Ureter (tissue), 1 donor: Measurements from ENCODE around the gene IFI35. TPM values are rescaled to one million over a fixed set of nuclear protein-coding genes. Genes with fewer than 3 reads are reported as not detected.
"Not testable (repeated sequence)": the region's sequence is repeated elsewhere in the genome, so short reads cannot be mapped to it uniquely, and the experiment has no call there.

ENCODE experiments used
- DNase-seq: peaks from one replicate; pipeline ENCODE4 v3.0.0-alpha.2; 2020; ENCODE audit warnings: low spot score
- total RNA-seq: library from RNA; stranded (reverse); gene quantifications from one replicate; pipeline ENCODE4 v1.2.4, GENCODE V29; 2023
- donor health status: DM: yes; HTN: yes; CAD: no.

IFI35 gene
- total RNA-seq, 1 donor from 2014 or later: 30.5 TPM

DNA sequence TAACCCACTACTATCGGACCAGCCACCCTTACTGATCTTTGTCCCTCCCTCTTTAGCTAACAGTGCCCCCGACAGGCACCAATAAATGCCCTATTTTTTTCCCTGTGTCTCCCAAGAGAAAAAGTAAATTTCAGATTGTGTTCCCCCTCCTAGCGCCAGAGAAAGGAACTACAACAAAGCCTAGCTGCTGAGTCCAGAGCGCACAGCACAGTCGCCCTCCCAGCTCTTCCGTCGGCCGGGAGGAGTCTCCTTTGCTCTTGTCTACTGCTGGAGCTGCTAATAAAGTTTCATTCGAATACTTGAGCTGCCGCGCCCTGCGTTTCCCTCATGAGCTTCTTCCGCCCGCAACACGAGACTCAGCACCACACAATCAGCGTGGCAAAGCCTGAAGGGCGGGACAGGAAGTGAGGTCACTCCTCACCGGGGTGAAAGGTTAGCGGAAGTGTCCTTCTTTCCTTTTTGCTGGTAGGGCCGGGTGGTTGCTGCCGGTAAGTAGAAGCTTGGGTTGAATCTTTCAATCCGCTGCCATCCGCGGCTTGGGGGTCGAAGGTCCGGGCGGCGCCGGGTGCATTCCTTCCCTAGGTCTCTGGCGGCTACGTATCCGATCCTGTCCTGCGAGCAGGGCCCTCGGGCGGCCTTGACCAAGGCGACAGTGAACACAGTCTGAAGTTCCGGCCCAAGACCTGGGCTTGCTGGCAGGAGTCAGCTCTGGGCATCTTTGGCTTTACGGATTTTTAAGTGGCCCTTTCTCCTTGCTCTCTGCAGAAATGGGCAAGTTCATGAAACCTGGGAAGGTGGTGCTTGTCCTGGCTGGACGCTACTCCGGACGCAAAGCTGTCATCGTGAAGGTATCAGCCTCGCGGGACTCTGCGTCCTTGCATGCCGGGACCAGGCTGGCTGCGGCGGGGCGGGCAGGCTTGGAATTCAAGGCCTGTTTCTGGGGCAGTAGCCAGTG, 8.3 kb upstream of the IFI35 start, which contains the start of gene RPL27:
Gene RPL27, plus strand, starts transcription at position 436 of the 955 bp plus-strand sequence. Its CDS starts 332 bp downstream, at position 768.
- peak; percentile 98 for DNase-seq

DNA sequence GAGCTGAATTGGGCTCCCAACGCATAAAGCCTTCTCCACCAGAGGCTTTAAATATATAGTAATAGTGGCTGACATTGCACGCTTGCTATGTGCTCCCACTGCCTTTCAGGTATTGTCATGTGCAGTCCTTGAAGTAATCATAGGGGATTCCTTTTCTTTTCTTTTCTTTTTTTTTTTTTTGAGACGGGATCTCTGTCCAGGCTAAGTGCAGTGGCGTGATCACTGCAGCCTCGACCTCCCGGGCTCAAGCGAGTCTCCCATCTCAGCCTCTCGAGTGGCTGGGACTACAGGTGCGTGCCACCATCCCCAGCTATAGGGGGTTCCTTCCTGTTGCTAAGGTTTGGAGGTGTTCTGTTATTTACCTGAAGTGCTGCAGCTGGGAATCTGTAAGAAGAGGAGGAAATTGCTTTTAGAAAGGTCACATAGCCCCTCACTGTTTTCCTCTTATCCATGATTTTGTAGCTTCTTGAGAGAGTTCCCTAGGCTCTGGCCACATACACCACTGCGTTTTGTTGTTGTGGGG, 7.5 kb upstream of the IFI35 start:
- DNase-seq: no peak

DNA sequence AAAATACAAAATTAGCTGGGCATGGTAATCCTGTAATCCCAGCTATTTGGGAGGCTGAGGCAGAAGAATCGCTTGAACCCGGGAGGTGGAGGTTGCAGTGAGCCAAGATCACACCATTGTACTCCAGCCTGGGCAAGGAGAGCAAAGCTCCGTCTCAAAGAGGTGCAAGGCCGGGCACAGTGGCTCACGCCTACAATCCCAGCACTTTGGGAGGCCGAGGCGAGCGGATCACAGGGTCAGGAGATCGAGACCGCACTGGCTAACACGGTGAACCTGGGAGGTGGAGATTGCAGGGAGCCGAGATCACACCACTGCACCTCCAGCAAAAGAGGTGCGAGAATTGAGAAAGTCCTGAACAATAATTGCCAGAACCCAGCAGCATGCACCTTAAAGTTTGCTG, 5.7 kb upstream of the IFI35 start:
- not testable (repeated sequence) for DNase-seq

DNA sequence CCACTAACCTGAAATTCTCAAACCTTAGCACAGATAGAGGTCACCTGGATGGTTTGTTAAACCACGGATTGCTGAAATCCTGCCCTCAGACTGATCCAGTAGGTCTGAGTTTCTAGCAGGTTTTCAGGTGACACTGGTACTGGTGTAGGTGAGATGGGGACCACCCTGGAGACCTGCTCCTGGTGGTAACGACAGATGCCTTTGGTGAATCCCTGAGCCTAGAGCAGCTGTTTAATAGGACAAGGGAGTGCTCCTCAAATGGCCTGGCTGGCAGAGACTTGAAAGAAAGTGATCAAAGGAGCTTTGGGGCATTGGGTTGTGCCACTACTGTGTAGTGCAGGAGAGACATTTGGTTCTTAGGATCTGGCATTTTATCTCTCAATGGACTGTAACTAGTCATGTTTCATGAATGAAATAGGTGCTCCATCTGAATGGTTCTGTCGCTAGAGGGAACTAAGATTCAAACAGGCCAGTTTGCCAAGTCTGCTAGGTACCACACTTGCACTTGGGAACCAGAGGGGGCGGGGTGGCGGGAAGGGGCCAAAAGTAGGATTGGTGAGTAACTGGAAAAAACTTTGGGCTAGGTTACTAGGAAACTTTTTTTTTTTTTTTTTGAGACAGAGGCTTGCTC, 2.9 kb upstream of the IFI35 start:
- DNase-seq: no peak

DNA sequence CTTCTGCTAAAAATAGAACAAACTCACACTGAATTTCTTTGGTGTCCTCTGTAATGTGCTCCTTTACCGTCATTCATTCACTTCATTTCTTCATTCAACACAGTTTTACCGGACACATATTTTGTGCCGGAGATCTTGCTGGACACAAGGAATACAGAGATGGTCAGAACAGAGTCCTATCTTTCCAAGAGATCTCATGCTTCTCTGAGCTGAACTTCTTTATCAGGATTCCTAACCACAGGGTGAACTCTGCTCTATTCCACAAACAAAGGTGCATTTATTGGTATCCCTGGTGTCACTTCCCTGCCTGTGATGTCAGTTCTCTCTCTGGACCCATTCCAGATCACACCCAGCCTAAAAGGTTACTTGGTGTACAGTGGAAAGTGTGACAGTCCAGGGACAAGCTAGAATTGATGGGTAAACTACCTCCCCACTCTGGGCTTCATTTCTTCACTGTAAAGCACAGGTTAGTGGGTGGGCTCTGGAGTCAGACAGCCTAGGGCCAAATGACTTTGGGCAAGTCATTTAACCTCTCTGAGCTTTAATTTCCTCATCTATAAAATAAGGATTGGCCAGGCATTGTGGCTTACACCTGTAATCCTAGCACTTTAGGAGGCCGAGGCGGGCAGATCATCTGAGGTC, 4.2 kb downstream of the IFI35 start:
- no peak for DNase-seq

DNA sequence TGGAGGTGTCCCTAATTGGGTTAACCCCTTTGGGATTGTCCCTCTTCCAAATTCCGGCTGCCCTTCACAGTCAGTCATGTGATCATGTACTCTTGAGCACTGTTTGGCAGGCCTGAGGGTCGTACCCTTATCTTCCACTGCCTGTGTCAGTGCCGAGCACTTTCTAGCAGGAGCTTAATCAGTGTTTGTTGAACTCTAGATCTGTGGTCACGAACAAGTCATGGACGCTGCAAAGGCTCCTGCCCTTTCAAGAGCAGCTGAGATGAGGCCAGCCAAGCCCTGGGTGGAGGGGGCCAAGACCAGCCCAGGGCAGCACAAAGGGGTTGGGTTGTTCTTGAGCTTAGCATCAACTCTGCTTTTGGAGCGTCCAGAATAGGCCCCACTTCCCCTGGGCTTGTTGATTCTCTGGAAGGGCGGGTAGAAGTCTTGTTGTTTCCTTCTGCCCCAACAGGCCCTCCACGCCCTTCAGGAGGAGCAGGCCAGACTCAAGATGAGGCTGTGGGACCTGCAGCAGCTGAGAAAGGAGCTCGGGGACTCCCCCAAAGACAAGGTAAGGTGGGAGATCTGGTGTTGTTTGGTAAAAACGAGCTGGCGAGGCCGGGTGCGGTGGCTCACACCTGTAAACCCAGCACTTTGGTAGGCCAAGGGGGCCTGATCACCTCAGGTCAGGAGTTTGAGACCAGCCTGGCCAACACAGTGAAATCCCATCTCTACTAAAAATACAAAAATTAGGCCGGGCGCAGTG, 5.3 kb downstream of the IFI35 start:
- DNase-seq: no peak

DNA sequence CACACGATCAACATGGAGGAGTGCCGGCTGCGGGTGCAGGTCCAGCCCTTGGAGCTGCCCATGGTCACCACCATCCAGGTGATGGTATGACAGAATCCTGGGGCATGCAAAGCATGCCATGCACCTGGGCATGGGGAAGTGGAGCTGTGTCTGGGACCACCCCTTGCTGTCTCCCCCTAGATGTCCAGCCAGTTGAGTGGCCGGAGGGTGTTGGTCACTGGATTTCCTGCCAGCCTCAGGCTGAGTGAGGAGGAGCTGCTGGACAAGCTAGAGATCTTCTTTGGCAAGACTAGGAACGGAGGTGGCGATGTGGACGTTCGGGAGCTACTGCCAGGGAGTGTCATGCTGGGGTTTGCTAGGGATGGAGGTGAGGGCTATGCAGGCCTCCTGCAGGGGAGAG, 6.7 kb downstream of the IFI35 start:
- DNase-seq: no peak

DNA sequence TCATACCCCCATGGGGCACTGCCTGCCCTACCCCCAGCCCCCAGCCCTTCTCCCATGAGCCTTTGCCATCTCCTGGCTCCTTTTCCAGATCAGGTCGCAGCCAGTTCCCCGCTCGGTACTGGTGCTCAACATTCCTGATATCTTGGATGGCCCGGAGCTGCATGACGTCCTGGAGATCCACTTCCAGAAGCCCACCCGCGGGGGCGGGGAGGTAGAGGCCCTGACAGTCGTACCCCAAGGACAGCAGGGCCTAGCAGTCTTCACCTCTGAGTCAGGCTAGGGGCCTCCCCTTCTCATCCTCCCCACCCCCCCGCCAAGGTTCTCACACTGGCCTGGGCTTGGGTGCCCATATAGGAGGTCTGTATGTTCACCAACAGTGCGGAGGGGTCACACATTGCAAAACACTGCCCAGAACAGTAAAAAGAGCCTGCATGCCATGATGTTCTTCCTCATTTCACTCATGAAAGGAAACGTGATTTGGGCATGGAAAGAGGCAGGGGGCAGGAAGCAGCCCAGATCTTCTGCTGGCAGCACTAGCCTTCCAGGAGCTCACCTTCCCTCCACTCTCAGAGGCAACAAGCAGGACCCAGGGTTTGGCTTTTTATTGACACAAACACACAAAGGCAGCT, 7.5 kb downstream of the IFI35 start:
- no peak for DNase-seq

DNA sequence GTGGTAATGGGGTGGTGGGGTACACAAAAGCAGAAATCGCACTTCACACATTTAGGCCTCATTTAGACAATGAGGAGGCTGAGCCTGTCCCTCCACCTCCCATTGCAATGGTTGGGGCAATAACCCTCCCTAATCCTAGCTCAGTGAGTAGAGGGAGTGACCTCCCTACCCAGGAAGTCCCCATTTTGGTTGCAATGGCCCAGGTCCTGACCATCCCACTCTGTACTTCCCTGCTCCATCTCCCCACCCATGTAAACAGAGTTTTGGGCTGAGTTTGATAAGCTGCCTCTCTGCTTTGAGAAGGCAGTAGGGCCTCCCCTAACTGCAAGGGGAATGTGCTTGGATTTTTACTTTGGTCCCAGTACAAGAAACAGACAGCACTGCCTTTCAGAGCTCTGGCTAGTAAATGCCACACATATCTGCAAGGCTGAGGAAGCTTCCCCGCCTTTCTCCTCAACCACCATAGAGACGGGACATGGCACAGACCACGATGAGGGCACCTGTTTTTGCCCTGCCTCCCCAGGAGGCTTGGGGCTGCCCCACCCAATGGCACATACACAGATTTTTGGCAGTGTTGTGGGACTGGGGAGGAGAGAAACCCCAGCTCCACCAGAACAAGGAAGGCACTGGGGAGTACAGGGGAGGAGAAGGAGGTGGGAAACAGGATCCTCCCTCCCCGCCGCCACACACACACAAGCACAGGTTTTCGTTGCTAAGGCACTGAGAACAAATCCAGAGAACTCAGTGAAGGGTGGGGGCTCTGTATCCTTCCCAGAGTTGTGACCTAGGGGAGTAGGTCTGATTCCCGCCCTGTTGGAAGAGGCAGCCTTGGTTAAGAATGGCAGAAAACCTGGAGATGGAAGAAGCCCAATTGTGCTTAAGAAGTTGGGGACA, 8.3 kb downstream of the IFI35 start:
- no peak for DNase-seq

DNA sequence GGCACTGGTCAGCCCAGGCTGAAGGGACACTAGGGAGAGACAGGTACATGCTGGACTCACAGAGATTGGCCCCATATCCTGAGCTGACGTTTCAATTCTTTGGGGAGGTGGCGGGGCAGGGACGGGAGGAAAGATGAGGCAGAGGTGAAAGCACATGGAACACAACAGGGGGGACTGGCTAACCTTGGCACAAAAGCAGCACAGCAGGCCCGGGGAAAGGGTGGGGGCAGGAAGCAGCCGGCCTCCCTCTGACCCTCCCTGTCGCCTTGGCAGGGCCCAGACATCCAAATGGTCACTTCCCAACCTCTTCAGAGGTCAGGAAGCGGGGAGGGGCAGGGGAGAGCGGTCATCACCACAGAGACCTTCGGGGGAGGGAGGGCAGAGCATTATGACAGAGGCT, 9.0 kb downstream of the IFI35 start:
- DNase-seq: no peak

DNA sequence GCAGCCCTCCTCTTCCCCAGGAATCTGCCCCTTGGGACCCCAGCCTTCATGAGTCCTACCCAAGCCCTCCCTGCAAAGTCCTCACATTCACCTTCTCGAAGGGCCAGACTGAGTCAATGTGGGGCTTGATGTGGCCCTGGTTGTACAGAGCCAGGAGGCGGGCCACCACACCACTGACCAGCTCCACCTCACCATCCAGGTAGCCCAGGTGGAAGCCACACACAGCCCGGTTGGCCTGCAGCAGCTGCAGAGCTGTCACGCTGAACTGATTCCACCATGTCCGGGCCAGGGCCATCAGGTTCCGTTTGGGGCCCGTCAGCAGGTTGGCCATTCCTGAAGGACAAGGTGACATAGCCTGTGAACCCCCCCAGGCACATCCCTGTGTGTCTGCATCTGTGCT, 9.6 kb downstream of the IFI35 start:
- no peak for DNase-seq

DNA sequence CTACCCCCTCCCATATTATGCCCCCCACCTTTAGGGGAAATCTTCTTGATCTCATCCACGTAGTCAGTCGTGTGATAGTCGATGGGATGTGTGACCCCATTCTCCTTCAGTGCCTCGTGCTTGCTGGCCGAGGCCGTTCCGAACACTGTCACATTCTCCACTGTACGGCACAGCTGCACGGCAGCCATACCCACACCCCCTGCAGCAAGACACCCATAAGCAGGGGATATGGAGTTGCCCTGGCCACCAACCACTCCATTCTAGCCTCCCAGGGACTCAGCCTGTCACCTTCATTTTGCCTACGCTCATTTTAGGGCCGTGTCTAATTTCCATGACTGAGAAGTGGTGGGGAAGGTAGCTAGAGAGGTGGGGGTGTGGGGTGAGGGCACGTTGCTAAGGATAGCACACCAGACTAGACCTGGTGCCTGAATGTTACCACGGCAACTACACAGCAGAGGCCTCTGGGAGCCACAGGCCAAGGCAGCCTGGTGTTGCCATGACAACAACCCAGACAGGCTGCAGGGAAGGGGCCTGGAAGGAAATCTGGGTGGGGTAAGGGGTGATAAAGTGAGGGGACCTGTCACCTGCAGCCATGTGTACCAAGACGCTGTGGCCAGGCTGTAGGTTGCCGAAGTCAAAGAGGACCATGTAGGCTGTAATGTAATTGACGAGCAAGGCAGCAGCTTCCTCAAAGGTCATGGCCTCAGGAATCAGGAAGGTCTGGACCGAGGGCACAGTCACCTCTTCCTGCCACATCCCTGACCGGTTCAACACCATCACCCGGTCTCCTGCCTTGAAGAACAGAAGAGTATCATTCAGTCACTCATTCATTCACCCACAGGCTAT, 11.6 kb downstream of the IFI35 start:
- DNase-seq: no peak

DNA sequence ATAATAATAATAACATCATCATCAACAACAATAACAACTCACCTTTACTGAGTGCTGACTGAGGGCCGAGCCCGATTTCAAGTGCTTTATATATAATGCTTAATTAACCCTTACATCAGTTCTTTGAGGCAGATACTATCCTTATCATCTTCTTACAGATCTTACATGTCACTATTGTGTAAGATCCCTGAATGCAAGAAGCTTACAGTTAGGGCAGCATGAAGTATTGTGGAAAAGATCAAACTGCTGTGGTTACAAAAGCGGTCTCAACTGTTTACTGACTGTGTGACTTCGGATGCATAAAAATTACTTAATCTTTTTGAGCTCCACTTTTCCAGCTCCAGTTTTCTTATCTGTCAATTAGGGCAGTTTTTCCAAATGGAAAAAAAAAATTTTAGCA, 12.3 kb downstream of the IFI35 start:
- no peak for DNase-seq

DNA sequence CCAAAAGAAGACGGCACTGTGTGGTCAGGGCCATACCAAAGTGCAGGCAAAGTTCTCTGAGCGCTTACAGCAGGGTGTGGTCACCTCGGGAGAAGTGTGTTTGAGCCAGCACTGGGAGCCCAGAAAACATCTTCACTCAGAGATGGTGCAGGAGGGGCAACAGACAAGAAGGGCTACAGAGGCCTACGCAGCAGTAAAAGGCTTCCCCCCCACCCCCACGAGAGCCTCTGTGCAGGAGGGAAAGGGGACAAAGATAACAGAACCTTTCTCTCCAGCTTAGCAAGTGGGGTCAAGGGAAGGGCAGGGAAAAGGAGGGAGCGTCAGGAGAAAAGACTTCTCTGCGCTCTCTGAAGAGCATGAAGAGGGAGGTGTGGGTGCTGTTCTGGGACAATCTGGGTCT, 12.8 kb downstream of the IFI35 start:
- no peak for DNase-seq

DNA sequence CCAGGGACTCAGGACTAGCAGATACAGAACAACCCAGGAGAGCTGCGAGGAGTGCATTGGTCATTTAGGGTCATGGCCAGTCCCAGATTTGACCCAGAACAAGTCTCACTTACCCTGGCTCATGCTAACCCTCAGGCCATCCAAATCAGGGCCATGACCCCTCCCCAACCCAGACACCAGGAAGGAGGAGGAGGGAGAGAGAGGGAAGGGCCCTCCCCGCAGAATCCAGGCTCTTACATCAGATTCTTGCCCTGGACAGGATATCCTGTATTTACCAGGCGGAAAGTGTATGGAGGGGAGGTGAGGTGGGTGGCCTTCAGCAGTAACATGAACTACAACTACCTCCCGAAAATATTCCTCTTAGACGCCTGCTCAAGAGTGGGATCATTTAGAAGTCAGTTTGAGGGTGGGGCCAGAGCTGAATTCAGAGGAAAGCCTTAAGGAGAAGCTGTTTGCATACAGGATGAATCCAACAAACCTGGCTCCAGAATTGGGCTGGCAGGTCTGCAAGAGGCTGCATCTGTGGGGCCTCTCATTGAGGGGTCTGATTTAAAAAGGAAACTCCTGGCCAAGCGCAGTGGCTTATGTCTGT, 13.5 kb downstream of the IFI35 start:
- no peak for DNase-seq

DNA sequence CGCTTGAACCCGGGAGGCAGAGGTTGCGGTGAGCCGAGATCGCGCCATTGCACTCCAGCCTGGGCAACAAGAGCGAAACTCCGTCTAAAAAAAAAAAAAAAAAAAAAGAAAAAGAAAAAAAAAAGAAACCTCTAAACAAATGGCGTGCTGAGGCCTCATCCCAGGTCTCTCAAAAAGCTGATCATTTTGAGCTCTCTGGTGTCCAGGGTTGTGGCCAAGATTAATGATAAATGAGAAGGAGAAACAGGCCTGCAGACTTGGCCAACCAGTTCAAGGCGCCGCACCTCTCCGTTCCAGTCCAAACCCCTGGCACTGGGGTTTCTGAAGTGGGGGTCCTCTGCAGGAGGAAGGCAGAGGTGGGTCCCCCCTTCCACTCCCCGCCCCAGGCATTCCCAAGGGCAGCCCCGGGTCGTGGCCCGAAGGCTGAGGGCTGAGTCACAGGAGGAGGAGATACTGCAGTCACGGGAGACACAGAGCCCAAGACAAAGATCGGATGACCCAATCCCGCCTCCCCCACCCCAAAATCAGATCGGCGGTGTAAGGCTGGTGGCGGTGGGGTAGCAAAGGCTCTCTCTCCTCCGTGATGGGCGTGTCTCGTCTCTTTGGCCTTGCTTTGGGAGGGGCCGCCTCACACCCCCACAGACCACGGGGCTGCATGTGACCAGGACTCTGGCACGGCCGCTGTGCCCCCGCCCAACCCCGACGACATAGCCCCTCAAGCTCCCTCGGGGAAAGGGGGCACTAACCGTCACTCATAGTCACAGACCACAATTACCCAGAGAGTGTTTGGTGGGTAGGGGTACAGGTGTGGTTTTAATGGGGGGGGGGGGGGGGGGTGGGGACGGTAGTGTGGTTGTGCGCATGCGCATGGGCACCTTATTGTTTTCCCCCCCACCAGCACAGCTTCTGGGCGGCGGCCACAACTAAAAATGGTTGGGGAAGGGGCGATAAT, 14.5 kb downstream of the IFI35 start:
- peak; percentile 81 for DNase-seq

DNA sequence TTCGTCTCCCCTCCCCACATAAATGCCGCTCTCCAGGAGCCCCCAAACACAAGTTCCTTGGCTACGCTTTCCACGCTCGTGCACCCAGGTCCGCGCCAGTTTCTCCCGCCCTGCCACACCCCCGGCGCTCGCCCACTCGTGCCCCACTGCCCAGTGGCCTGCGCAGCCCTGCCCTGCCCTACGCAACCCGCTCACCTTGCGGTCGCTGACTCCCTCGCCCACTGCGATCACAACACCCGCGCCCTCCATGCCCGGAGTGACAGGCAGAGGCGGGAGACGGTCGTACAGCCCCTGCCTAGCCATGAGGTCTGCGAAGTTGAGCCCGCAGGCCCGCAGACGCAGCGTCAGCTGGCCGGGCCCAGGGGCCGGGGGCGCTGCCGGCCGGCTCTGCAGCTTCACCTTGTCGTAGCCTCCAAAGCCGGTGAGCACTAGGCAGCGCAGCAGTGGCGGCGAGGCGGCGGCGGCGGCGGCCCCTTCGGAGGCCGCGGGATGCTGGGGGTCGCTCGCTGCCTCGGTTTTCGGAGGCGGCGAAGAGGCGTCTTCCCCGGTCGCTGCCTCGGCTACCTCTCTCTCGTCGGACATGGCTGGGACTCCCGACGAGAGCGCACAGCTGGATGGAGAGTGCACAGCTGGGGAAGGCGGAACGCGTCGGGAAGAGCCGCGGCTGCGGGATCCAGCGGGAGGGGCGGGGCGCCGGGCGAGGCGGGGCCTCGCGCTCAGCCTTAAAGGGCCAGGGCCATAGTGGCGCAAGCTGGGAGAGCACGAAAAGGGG, 15.3 kb downstream of the IFI35 start, which contains the start of gene VAT1:
Gene VAT1, minus strand, starts transcription at position 645 of the 772 bp plus-strand sequence. Its CDS starts 63 bp downstream, at position 582.
- peak; percentile 84 for DNase-seq
